HEK293 (cell line): ENCODE measurements around the gene MICU2.

Experiments
- CTCF ChIA-PET: fragments of 350-600 bp; formaldehyde crosslinking; extraction: SDS; loops from one replicate; lab custom pipeline; 2021; ENCODE audit warnings: antibody characterized with exemption; lab: Yijun Ruan, JAX
- POLR2A ChIA-PET: fragments of 300-600 bp; formaldehyde crosslinking; extraction: SDS; loops from one replicate; lab custom pipeline; 2020; ENCODE audit warnings: antibody characterized with exemption, inconsistent platforms; lab: Yijun Ruan, JAX
- H3K27ac ChIP-seq: fragments of 200-500 bp; sonication (Bioruptor generic); 2 replicates; pipeline ENCODE4 v1.5.1; 2014; ENCODE audit warnings: low read depth, low read length, control low read depth, inconsistent platforms; ENCODE audit errors: extremely low read depth
- H3K36me3 ChIP-seq, 2 experiments: fragments of 200-500 bp in 1 of 2; sonication (Bioruptor generic) in 1 of 2; 1 replicate in 1 of 2; 2 replicates in 1 of 2; pipeline ENCODE4 v1.5.1; 2014 to 2017; ENCODE audit warnings: inconsistent platforms in 2 of 2, low read length in 2 of 2; ENCODE audit not compliant: control insufficient read depth in 2 of 2, insufficient read depth in 1 of 2
- H3K4me1 ChIP-seq: fragments of 200-500 bp; sonication (Bioruptor generic); 2 replicates; pipeline ENCODE4 v1.5.1; 2014; ENCODE audit warnings: mild to moderate bottlenecking, low read length, inconsistent platforms; ENCODE audit not compliant: control insufficient read depth, insufficient read depth
- H3K4me3 ChIP-seq: 2 replicates; pipeline ENCODE4 v1.5.1; 2011; ENCODE audit warnings: low read depth, mild to moderate bottlenecking, control low read depth, low read length, moderate library complexity
- H3K9me3 ChIP-seq: fragments of 200-500 bp; sonication (Bioruptor generic); 2 replicates; pipeline ENCODE4 v1.5.1; 2014; ENCODE audit warnings: low read depth, low read length, inconsistent platforms; ENCODE audit not compliant: control insufficient read depth, insufficient read depth
- GLI2 ChIP-seq: fragments of 450-650 bp; formaldehyde crosslinking; IDR thresholded peaks from 2 replicates; pipeline ENCODE4; 2017; ENCODE audit warnings: missing biosample characterization, missing genetic modification characterization, low read depth, borderline replicate concordance
- GLI4 ChIP-seq: fragments of 450-650 bp; formaldehyde crosslinking; IDR thresholded peaks from 2 replicates; pipeline ENCODE4 v1.5.1; 2016; ENCODE audit warnings: missing biosample characterization, missing genetic modification characterization
- GLIS1 ChIP-seq: fragments of 450-650 bp; formaldehyde crosslinking; IDR thresholded peaks from 2 replicates; pipeline ENCODE4 v1.5.1; 2016; ENCODE audit warnings: missing biosample characterization, missing genetic modification characterization
- HOXC10 ChIP-seq: sonication (generic); formaldehyde crosslinking; IDR thresholded peaks from 2 replicates; pipeline ENCODE4 v1.8.1; 2023; ENCODE audit warnings: mild to moderate bottlenecking, missing genetic modification reagents
- REPIN1 ChIP-seq: fragments of 450-650 bp; formaldehyde crosslinking; IDR thresholded peaks from 2 replicates; pipeline ENCODE4 v1.5.1; 2017; ENCODE audit warnings: missing biosample characterization, missing genetic modification characterization, low read depth
- ZFP41 ChIP-seq: fragments of 450-650 bp; formaldehyde crosslinking; IDR thresholded peaks from 2 replicates; pipeline ENCODE4 v1.5.1; 2016; ENCODE audit warnings: missing biosample characterization, missing genetic modification characterization, borderline replicate concordance
- ZNF112 ChIP-seq: fragments of 450-650 bp; formaldehyde crosslinking; IDR thresholded peaks from 2 replicates; pipeline ENCODE4 v1.5.0; 2017; ENCODE audit warnings: missing biosample characterization, missing genetic modification characterization
- ZNF114 ChIP-seq: fragments of 450-650 bp; formaldehyde crosslinking; IDR thresholded peaks from 2 replicates; pipeline ENCODE4 v1.5.0; 2017; ENCODE audit warnings: missing biosample characterization, missing genetic modification characterization
- ZNF121 ChIP-seq: fragments of 450-650 bp; formaldehyde crosslinking; IDR thresholded peaks from 2 replicates; pipeline ENCODE4 v1.5.1; 2016; ENCODE audit warnings: missing biosample characterization, missing genetic modification characterization
- ZNF132 ChIP-seq: fragments of 450-650 bp; formaldehyde crosslinking; IDR thresholded peaks from 2 replicates; pipeline ENCODE4 v1.5.1; 2017; ENCODE audit warnings: missing biosample characterization, missing genetic modification characterization, borderline replicate concordance
- ZNF138 ChIP-seq: fragments of 450-650 bp; formaldehyde crosslinking; IDR thresholded peaks from 2 replicates; pipeline ENCODE4 v1.5.1; 2016; ENCODE audit warnings: missing biosample characterization, missing genetic modification characterization, borderline replicate concordance
- ZNF184 ChIP-seq: fragments of 450-650 bp; IDR thresholded peaks from 2 replicates; pipeline ENCODE4 v1.5.1; 2018; ENCODE audit warnings: missing biosample characterization, mild to moderate bottlenecking, missing genetic modification characterization
- ZNF248 ChIP-seq: fragments of 450-650 bp; formaldehyde crosslinking; IDR thresholded peaks from 2 replicates; pipeline ENCODE4 v1.5.1; 2017; ENCODE audit warnings: missing biosample characterization, missing genetic modification characterization
- ZNF266 ChIP-seq: fragments of 450-650 bp; formaldehyde crosslinking; IDR thresholded peaks from 2 replicates; pipeline ENCODE4 v1.5.1; 2016; ENCODE audit warnings: missing biosample characterization, missing genetic modification characterization, low read depth
- ZNF423 ChIP-seq: fragments of 450-650 bp; formaldehyde crosslinking; IDR thresholded peaks from 2 replicates; pipeline ENCODE4 v1.5.1; 2016; ENCODE audit warnings: missing biosample characterization, missing genetic modification characterization
- ZNF488 ChIP-seq: fragments of 450-650 bp; formaldehyde crosslinking; IDR thresholded peaks from 2 replicates; pipeline ENCODE4 v1.5.1; 2016; ENCODE audit warnings: missing biosample characterization, missing genetic modification characterization
- ZNF610 ChIP-seq: fragments of 450-650 bp; formaldehyde crosslinking; IDR thresholded peaks from 2 replicates; pipeline ENCODE4 v1.5.1; 2016; ENCODE audit warnings: missing biosample characterization, missing genetic modification characterization, borderline replicate concordance
- ZNF621 ChIP-seq: fragments of 450-650 bp; formaldehyde crosslinking; IDR thresholded peaks from 2 replicates; pipeline ENCODE4 v1.5.1; 2017; ENCODE audit warnings: missing biosample characterization, missing genetic modification characterization
- ZNF701 ChIP-seq: fragments of 450-650 bp; formaldehyde crosslinking; IDR thresholded peaks from 2 replicates; pipeline ENCODE4 v1.5.1; 2016; ENCODE audit warnings: missing biosample characterization, missing genetic modification characterization
- ZXDB ChIP-seq: fragments of 450-650 bp; formaldehyde crosslinking; IDR thresholded peaks from 2 replicates; pipeline ENCODE4 v1.5.1; 2016; ENCODE audit warnings: missing biosample characterization, missing genetic modification characterization
- TF ChIP-seq, protein P1 (sequence below): fragments of 450-650 bp; formaldehyde crosslinking; IDR thresholded peaks from 2 replicates; pipeline ENCODE4 v1.5.1; 2016; ENCODE audit warnings: missing biosample characterization, missing genetic modification characterization

MICU2 gene

DNA sequence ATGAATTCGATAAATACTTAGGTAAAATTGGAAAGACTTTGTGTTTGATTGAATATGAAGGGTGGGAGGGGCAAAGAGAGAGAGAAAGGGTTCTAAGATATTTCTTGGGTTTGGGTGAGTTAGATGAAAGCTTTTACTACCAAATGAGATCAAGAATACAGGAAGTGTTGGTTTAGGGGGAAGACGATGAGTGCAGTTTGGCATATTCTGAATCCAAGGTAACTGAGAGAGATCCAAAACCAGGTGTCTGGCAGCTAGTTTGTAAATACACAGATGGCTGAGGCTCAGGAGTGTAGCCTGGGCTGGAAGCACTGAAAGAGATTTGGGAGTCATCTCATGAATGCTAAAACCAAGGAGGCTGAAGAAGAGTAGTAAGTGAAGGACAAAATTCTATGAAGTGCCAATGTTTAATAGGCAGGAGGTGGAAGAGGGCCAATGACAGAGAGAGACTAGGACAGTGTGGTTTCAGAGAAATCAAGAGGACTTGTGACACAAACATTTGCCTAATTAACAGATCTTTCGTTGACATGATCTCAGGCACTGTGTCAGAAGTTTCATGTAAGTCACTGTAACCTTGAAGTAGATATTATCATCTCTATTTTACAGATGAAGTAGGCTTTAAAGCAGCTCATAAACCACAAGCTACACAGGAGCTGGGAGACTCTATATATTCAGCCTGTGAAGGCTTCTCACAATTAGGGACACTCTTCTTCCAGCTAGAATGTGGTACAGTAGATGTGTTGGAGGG is 74.7 kb downstream of the MICU2 start:
- no peak for TF ChIP-seq ZNF621
- TF ChIP-seq, all 188 proteins: peak for 0
- no peaks in the 10 kb centered on the region for H3K36me3 ChIP-seq
- H3K9me3 ChIP-seq = no peaks in the 10 kb centered on the region
- H3K4me1 ChIP-seq = no peaks in the 10 kb centered on the region
- no peak overlapping the region for H3K4me3 ChIP-seq
- no peak overlapping the region for H3K27ac ChIP-seq
- POLR2A ChIA-PET = no interaction called here
- CTCF ChIA-PET = no interaction called here

GRCh38 chr13:21528616-21529015 is 75.4 kb downstream of the MICU2 start:
- POLR2A ChIA-PET = no interaction called here
- no peak overlapping the region for H3K27ac ChIP-seq
- H3K9me3 ChIP-seq = no peaks in the 10 kb centered on the region
- H3K4me3 ChIP-seq = no peak overlapping the region
- TF ChIP-seq, protein P1, sequence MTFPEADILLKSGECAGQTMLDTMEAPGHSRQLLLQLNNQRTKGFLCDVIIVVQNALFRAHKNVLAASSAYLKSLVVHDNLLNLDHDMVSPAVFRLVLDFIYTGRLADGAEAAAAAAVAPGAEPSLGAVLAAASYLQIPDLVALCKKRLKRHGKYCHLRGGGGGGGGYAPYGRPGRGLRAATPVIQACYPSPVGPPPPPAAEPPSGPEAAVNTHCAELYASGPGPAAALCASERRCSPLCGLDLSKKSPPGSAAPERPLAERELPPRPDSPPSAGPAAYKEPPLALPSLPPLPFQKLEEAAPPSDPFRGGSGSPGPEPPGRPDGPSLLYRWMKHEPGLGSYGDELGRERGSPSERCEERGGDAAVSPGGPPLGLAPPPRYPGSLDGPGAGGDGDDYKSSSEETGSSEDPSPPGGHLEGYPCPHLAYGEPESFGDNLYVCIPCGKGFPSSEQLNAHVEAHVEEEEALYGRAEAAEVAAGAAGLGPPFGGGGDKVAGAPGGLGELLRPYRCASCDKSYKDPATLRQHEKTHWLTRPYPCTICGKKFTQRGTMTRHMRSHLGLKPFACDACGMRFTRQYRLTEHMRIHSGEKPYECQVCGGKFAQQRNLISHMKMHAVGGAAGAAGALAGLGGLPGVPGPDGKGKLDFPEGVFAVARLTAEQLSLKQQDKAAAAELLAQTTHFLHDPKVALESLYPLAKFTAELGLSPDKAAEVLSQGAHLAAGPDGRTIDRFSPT (tag by site-specific recombination) = no peak
- TF ChIP-seq ZNF112 (no peak), ZNF132 (tag by site-specific recombination) (no peak), ZNF266 (tag by site-specific recombination) (no peak), ZNF248 (tag by site-specific recombination) (no peak), ZXDB (no peak), HOXC10 (CRISPR knock-in tag) (no peak), ZNF184 (tag by site-specific recombination) (no peak)
- H3K4me1 ChIP-seq = no peaks in the 10 kb centered on the region
- CTCF ChIA-PET = no interaction called here
- H3K36me3 ChIP-seq = no peaks in the 10 kb centered on the region

GRCh38 chr13:21526707-21527540 is 77.0 kb downstream of the MICU2 start:
- Histone ChIP-seq H3K9me3 (no peaks in the 10 kb centered on the region), H3K4me1 (no peaks in the 10 kb centered on the region), H3K36me3 (no peaks in the 10 kb centered on the region), H3K27ac (no peak overlapping the region), H3K4me3 (no peak overlapping the region)
- CTCF ChIA-PET = no interaction called here
- no peak for TF ChIP-seq GLIS1
- no peak for TF ChIP-seq GLI2 (tag by site-specific recombination)
- TF ChIP-seq ZNF114 (tag by site-specific recombination) = no peak
- TF ChIP-seq ZNF701 (tag by site-specific recombination) = no peak
- no peak for TF ChIP-seq REPIN1
- TF ChIP-seq ZNF488 = no peak
- TF ChIP-seq GLI4 (tag by site-specific recombination) = no peak
- no peak for TF ChIP-seq ZFP41 (tag by site-specific recombination)
- TF ChIP-seq ZNF121 (tag by site-specific recombination) = no peak
- no peak for TF ChIP-seq ZNF610 (tag by site-specific recombination)
- TF ChIP-seq ZNF423 = no peak
- TF ChIP-seq ZNF138 = no peak
- POLR2A ChIA-PET = no interaction called here
